Superior temporal gyrus (tissue), 1 donor: ENCODE results near the gene GNAQ.
A peak's percentile ranks its signal among the peaks of the same experiment; 100 is the strongest.
"Not testable (repeated sequence)": the region's sequence is repeated elsewhere in the genome, so short reads cannot be mapped to it uniquely, and the experiment has no call there.

ENCODE experiments used
- DNase-seq: peaks from one replicate; pipeline ENCODE4 v3.0.0-alpha.2; 2016; ENCODE audit errors: extremely low spot score

The GNAQ gene

DNA sequence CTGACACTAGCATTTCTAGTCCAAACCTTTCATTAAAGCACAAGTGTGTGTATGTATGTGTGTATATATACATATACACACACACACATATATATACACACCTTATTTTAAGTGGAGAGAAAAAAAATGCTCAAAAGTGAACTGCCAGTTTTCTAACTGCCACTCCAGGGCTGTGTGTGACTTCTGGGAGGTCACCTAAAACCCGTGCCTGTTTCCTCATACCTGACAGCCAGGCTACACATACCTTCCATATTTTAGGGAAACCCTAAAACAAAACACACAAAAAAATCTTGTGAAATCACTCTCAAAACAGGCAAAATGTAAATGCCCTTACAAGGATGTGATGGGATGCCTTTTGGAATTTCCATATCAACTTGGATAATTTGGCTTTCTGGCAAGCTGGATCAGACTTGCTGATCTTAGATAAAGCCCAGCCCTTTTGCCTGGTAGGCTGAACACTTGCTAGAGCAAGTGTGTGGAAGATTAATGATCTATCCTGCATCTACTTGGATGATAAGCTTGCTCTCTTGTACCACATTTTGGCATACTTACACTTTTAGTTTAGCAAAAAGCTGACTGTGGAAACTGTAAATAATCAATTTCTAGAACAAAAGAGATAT, 127.8 kb downstream of the GNAQ start:
- DNase-seq = no peak

DNA sequence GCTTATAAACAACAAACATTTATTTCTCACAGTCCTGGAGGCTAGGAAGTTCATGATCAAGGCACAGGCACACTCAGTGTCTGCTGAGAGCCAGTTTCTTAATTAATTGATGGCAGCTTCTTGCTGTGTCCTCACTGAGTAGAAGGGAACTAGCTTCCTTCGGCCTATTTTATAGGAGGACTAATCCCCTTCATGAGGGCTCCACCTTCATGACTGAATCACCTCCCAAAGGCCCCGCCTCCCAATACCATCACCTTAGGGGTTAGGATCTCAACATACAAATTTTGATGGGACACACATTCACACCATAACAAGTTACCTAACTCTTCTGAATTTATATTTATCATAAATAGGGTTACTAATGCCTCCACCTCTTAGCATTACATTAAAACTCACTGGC, 129.8 kb downstream of the GNAQ start:
- DNase-seq = no peak

DNA sequence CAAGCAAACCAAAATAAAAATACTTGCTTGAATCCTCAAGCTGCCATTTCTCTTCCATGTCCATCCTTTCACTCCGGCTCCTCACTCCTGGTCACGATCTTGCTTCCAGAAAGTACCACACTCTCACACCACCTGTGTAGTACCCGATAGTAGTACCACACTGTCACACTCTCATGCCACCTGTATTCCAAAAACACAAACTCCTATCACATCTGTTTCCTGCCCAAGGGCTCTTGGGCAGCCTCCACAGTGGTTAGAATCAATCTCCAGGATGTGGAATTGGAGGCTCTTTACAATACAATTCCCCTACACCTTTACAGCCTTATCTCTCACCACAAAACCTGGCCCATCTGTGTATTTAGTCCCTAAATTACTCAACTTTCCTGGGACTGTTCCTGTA, 130.6 kb downstream of the GNAQ start:
- no peak for DNase-seq

DNA sequence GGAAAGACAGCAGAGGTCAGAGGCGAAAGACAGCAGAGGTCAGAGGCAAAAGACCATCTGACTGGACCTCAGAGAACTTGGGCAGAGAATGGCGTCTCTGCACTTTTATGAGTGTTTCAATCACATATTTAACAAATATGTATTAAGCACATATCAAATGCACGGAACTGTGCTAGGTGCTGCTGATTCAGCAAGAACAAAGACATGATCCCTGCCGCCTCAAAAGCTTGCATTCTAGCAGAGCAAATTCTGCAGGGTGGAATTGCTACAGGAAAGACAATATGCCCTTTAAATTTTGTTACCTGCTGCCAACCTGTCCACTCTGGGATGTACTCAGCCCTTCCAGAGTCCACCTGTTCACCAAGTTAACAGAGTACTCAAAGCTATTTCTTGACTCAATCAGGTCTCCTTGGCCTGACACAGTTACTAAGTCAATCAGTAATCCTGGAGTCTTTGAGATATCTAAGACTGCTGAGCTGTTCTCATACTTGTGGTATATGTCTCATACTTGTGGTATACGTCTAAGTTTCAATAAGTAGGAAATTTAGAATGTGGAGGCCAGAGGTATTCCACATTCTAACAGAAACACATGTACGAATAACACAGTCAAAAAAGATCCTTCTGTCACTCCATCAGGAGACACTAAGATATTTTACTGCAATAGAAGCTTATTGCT, 131.8 kb downstream of the GNAQ start:
- DNase-seq = no peak

DNA sequence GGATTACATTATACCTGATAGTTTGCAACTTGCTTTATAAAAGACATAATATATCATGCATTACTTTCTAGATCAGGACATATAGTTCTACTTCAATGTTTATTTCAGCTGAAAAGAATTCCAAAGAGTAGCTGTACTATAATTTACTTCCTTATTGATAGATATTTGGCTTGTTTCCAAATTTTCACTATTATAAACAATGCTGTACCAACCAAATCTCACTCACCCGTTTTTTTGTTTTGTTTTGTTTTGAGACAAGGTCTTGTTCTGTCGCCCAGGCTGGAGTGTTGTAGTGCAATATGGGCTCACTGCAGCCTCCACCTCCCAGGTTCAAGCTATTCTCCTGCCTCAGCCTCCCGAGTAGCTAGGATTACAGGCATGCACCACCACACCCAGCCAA, 132.7 kb downstream of the GNAQ start:
- no peak for DNase-seq

DNA sequence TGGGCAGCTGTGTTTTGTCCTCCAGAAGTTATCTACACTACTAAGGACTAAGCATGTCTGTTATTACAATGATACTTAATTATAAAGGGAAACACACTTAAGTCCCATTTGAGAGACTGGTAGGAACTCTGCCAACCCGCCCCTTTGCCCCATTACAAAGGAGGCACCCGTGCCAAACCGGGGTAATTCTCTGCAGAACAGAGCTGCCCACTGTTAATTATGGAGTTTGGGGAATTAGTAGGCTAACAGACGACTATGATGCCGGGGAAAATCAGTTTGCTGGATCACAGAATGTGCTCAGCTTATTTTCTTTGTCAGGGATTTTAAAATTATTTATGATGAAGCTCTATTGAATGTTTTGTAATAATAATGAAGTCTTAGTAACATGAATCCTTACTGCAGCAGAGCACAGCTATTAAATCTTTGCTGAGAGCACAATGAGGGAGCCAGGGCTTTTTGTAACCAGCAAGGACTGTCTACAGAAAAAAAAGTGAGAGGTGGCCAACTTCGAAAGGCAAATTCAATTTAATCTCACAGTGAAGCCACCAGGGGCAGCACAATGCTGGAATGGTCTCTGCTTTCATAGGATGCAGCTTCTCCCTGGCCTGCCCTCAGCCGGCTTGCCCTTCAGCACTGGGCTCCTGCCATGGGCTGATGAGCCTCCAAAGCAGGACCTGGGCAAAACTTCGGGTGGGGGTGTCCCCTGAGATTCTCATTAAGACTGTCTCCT, 134.5 kb downstream of the GNAQ start:
- peak; percentile 67 for DNase-seq

DNA sequence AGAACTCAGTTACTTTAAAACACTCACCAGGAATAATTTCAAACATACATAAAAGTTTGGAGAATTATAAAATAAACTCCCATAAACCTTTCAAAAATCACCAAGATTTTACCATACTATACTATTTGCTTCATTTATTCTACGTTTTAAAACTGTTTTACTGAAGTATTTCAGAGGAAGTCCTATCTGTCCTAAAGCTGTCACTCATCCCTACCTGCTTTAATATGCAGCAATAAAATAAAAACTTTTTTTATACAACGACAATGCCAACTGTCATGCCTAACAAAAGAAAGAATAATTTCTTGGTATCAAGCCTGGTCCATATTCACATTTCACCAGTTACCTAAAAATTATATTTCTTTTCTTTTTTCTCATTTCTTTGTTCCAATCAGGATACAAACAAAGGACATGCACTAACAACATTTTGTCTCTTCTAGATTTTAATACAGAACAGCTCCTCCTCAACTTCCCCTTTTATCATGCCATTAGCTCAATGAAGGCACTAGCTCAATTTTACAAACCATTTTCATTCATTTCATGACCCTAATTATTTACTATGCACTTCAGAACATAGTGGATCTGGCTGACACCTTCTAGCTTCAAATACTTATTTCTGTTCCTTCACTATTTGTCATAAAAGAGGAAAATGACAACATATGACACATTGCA, 135.2 kb downstream of the GNAQ start:
- no peak for DNase-seq

DNA sequence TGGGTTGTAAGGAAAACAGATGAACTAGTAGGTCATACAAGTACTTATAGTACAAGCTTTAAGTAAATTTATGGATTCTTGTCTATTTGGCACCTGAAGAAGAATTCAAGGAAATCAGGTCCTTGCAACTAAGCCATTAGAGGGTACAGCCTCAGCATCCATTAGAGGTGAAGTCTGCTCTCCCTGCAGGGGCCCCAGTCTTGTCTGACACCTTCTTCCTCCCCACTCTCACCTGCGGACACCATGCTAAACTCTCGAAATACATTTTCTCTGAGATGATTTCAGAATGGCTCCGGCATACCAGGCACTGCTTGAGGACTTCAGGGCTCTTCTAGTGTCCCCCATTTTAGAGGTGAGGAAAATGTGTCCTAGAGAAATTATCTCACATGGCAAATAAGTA, 137.9 kb downstream of the GNAQ start:
- DNase-seq = no peak

DNA sequence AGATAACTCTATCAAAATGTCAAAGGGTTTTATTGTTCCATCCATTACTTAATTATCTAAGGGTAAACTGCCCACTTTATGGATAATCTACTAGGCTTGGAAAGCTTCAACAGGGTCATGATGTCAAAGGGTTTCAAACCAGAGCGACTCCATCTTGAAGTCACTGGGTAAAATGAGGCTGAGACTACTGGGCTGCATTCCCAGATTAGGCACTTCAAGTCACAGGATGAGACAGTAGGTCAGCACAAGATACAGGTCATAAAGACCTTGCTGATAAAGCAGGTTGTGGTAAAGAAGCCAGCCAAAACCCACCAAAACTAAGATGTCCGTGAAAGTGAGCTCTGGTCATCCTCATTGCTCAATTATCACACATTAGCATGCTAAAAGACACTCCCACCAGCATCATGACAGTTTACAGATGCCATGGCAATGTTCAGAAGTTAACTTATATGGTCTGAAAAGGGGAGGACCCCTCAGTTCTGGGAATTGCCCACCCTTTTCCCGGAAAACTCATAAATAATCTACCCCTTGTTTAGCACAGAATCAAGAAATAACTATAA, 138.6 kb downstream of the GNAQ start:
- no peak for DNase-seq

DNA sequence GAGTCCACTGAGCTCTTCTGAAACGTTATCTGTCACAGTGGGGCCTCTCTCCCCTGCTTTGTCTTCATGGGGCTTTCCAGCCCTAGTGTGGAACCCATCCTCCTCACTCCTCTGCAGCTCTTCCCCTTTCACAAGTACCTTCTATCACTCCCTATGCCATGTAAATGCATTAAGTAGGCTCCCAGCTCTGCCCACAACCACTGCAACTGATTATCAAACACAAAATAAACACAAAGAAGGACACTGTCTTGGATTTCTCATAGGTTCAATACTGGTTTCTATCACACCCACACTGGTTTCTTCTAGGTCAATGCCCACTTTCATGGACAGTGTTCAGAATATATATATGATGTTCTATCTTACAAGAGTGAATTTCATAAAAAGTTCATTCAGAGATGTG, 139.4 kb downstream of the GNAQ start:
- no peak for DNase-seq

DNA sequence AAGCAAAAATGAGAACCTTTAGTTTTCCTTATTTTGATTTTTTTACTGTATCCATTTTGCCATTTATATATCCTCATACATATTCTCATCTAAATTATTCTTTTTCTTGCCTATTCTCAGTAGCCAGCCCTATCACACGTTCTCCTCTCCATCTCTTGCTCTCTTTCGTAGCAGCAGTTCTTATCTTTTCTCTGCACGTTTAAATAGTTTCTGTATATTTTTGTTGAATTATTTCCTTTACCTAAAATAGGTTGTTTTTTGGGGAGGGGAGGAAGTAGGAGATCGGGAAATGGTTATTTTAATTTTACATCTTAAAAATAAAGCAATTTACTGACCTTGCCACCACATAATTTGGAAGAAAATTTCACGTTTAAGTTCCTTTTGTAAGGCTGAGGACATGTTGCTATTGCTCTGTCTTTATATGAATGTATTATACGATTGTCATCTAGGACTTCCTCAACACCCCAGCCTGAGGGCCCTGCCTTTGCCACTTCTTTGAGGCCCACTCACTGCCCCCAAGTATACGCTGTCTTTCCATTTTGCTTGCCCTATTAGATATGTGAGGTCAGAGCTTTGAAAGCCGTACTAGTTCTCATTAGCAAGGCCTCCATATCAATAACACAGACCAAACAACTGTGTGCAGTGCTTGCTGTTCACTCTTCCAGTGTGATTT, 140.3 kb downstream of the GNAQ start:
- no peak for DNase-seq

DNA sequence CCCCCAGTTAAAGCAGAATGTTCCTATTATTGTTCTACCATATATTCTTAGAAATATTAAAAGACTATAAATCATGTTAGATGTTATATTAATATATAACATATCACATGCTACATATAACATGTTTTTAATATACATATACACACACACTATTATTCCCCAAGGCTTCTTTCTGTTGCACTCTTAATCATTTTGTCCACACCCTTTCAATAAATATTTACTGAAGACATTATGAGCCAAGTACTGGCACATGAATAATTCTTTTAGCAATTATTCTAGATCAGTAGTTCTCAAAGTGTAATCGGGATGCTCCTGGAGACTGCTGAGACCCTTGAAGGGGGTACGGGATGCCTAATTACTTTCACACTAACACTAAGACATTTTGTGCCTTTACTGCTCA, 143.9 kb downstream of the GNAQ start:
- no peak for DNase-seq

DNA sequence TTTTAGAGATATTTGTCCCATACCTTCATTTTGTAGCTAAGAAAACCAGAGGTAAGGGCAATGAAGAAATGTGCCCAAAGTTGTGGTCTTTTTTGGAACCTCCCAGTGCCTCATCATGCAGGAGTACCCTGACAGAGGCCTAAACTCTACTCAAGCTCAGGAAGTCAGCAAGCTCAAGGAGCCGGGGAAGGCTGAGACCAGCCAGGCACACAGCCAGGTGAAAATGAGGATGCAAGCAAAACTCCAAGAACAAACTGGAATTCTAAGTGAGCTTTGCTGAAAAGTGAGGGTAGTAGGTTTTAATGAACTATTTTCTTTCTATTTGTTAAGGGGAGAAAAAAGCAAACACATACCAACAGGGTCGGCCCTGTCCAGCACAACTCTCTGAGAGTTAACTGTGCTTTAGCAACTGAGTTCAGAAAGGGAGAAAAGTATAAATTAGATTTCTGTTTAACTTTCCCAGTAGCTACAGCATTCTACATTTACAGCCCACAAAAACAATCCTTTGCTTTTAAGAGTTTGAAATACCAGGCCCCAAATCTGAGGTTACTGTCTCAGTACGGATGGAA, 146.4 kb downstream of the GNAQ start:
- DNase-seq = no peak

DNA sequence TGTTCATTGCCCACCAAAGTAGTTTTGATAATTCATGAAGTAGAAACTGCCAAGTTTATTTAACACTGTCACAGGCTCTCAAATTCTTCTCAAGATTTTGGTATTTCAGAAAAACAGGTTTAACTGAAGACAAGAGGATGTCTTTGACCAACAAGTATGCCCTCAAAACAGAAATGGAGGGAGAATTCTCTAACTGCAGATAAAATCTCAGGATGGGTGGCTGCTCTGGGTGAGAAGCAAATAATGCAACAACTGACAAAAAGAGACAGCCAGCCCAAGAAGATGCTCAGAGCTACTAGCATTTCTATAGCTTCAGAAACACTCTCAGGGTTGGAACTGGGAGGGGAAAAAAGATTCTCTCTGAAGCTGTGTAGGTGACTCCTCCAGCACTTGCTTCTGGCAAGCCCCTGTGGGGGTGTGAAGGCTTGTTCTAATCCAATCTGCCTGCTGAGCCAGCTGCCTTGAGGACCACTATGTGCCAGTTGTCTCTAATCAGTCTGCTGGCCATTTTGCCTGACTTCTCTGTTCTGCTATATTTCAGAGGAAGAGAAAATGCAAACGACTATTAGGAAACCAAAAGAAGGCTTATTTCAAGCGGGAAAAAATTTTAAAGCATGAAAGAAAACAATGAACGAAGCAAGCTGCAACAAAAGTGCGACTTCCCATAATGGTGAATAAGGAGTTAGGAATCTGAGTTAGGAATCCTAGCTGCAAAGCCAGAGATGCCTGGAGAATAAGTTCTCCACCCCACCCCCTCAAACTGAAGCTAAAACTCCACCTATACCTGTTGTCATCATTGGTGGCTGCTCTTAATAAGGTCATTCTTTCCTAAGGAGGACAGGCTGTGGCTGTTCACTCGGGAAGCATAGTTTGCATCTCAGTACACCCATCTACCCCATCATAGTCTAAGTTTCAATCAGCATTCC, 147.5 kb downstream of the GNAQ start:
- DNase-seq = no peak

DNA sequence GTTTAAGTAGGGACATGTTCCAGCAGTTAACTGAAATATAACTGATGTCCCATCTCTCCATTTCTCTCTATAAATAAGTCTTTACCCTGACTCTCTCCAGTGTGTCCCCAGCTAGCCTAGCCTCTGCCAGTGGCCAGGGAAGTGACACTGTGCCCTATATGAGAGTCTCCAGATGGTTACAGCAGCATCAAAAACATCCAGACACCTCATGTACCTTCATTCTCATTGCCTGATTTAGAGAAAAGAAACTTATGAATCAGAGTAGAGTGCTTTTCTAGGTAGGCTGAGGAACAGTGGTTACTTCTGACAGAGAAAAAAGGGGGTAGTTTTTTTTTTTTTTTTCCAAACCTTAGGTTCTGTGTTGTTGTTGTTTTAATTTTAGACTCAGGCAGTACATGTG, 148.5 kb downstream of the GNAQ start:
- no peak for DNase-seq

DNA sequence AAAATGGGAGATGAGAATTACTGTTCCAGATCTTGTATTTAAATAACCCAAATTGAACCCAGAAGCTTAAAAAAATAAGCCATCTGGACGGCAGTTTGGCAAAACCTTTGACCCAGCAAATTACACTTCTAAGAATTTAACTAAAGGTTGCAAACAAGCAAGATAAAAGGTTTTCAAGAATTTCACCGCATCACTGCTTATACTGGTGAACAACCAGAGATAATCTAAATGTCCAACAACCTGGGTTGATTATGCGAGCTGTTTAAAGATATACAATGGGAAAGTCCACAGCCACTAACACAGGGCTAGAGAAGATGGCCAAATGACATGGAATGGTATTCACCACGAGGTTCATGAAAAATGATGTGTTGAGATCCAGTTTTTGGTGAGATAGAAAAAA, 149.3 kb downstream of the GNAQ start:
- DNase-seq = no peak

DNA sequence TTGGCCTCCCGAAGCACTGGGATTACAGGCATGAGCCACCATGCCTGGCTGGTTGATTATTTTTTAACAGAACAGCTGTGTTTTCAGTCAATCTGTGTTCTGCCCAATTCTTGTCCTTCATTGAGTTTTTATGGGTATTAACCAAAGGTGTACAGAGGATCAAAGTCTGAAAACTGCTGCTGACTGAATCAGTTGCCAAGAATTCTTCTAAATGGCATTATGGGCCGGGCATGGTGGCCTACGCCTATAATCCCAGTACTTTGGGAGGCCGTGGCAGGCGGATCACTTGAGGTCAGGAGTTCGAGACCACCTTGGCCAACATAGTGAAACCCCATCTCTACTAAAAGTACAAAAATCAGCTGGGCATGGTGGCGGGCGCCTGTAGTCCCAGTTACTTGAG, 150.0 kb downstream of the GNAQ start:
- DNase-seq = not testable (repeated sequence)

DNA sequence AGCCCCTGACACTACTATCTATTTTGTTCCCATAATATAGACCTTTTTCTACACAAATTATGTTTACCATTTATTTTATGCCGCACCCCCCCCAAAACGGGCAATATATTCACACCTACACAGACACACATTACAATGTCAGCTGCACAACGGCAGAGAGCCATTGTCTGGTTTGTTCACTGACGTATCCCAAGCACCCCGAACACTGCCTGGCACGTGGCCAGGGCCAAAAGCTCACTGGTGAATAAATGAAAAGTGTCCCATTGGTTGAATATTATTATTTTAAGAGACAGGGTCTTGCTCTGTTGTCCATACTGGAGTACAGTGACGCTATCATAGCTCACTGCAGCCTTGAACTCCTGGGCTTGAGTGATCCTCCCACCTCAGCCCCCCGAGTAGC, 150.5 kb downstream of the GNAQ start:
- DNase-seq = no peak

DNA sequence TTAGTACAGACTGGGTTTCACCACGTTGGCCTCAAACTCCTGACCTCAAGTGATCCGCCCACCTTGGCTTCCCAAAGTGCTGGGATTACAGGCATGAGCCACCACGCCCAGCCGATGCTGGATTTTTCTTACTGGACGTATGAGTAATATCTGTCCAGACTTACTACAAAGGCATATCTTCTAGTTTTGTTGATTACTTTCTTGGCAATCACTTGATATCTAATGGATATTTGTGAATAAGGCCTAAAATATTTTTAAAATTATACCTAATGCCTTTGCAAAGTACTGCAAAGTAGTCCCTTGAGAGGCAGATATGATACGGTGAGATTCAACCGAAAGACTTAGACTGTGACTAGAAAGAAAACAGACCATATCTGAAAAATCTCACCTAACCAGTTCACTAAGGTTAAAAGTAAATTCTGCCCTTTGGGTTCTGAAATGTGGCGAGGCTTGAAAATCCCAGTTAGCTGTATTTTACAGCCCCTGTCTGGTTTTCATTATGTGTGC, 152.1 kb downstream of the GNAQ start:
- no peak for DNase-seq

DNA sequence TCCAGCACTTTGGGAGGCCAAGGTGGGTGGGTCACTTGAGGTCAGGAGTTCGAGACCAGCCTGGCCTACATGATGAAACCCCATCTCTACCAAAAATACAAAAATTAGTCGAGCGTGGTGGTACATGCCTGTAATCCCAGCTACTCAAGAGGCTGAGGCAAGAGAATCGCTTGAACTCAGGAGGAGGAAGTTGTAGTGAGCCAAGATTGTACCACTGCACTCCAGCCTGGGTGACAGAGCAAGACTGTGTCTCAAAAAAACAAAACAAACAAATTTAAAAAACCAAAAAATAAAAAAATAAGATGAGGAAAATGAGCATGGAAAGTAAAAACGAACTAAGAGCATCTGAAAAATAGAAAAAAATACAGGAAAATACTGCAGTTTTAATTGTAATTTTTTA, 152.8 kb downstream of the GNAQ start:
- DNase-seq = not testable (repeated sequence)
